ENCODE results near the gene FAM131C. TPM values are rescaled to one million over a fixed set of nuclear protein-coding genes. Genes with fewer than 3 reads are reported as not detected.
"Not testable (repeated sequence)": the region's sequence is repeated elsewhere in the genome, so short reads cannot be mapped to it uniquely, and the experiment has no call there.

The FAM131C gene
- total RNA-seq, 8 experiments from 2014 or later: 0.20 to 3.6 (median 1.1) TPM; not detected in 1

GRCh38 chr1:16048573-16049189 lies 24.8 kb downstream of the FAM131C start:
- H3K27ac ChIP-seq: peak overlapping the region in 1 of 2 donors; percentile 14

GRCh38 chr1:16047791-16048475 lies 25.5 kb downstream of the FAM131C start:
- 100% methylated on average over 2 to 3 of the region's 19 CpGs; no CpG with 5 or more reads in 8 of the 10 experiments for WGBS, 10 experiments
- in situ Hi-C loops (cut with MboI; ENCODE audit: low pct_unique_long_range_greater_than_20kb in 2 of 9, low sequenced_read_pairs in 9 of 9, unreplicated experiment in 9 of 9): no loop called here
- no peak for ATAC-seq (replicated peaks in 6 of 8)
- Histone ChIP-seq H3K4me3 (no peak overlapping the region), H3K27ac (no peak overlapping the region), H3K4me1 (replicated peaks in 1 of 2) (peaks cover 15 to 25% of the 10 kb centered on the region in 2 donors)

More at GRCh38 chr1:16048573-16049189, 24.8 kb downstream of the FAM131C start:
- peak; percentile 80 to 90 (median 86) for ATAC-seq (replicated peaks in 6 of 8)
- in situ Hi-C loops (cut with MboI; ENCODE audit: low pct_unique_long_range_greater_than_20kb in 2 of 9, low sequenced_read_pairs in 9 of 9, unreplicated experiment in 9 of 9): no loop called here
- peak overlapping the region; percentile 4 to 34 (median 27) for H3K4me3 ChIP-seq
- 10 to 40% methylated on average over 2 of the region's 25 CpGs; no CpG with 5 or more reads in 8 of the 10 experiments for WGBS, 10 experiments
- H3K4me1 ChIP-seq (replicated peaks in 1 of 2): peaks cover 9 to 22% of the 10 kb centered on the region in 2 donors

GRCh38 chr1:16046842-16047241 lies 26.6 kb downstream of the FAM131C start:
- Histone ChIP-seq H3K4me3 (no peak overlapping the region), H3K4me1 (replicated peaks in 1 of 2) (peaks cover 15 to 25% of the 10 kb centered on the region in 2 donors), H3K27ac (no peak overlapping the region)
- in situ Hi-C loops (cut with MboI; ENCODE audit: low pct_unique_long_range_greater_than_20kb in 2 of 9, low sequenced_read_pairs in 9 of 9, unreplicated experiment in 9 of 9): no loop called here
- no peak for ATAC-seq (replicated peaks in 6 of 8)
- 27 to 83% (median 71%) methylated on average over 3 to 7 of the region's 7 CpGs; no CpG with 5 or more reads in 5 of the 10 experiments for WGBS, 10 experiments

GRCh38 chr1:16043950-16044349 lies 29.5 kb downstream of the FAM131C start:
- H3K27ac ChIP-seq: no peak overlapping the region
- H3K4me3 ChIP-seq: no peak overlapping the region
- peak in 3 of 8 experiments; percentile 1 to 2 (median 1) for ATAC-seq (replicated peaks in 6 of 8)
- H3K4me1 ChIP-seq (replicated peaks in 1 of 2): peaks cover 12 to 18% of the 10 kb centered on the region in 2 donors
- in situ Hi-C loops (cut with MboI; ENCODE audit: low pct_unique_long_range_greater_than_20kb in 2 of 9, low sequenced_read_pairs in 9 of 9, unreplicated experiment in 9 of 9): no loop called here
- 100% methylated on average over 1 of the region's 5 CpGs; no CpG with 5 or more reads in 8 of the 10 experiments for WGBS, 10 experiments

- peak in 5 of 8 experiments; percentile 17 to 44 (median 35) for ATAC-seq (replicated peaks in 6 of 8)
- Histone ChIP-seq H3K4me3 (no peak within 1 kb of the TSS), H3K27ac (no peak within 1 kb of the TSS), H3K4me1 (replicated peaks in 1 of 2) (peaks cover 7 to 13% of the 10 kb centered on the region in 2 donors)
- WGBS, 10 experiments: 33 to 79% (median 75%) methylated on average over 1 to 2 of the region's 7 CpGs; no CpG with 5 or more reads in 7 of the 10 experiments
- in situ Hi-C loops (cut with MboI; ENCODE audit: low pct_unique_long_range_greater_than_20kb in 2 of 9, low sequenced_read_pairs in 9 of 9, unreplicated experiment in 9 of 9): no loop called here
Measured at GRCh38 chr1:16043521-16043920, 29.9 kb downstream of the FAM131C start, which contains the start of gene CLCNKB. Gene CLCNKB (plus strand): TSS chr1:16043782. CDS start chr1:16044493, 711 bp downstream.

GRCh38 chr1:16042654-16043053 lies 30.8 kb downstream of the FAM131C start:
- in situ Hi-C loops (cut with MboI; ENCODE audit: low pct_unique_long_range_greater_than_20kb in 2 of 9, low sequenced_read_pairs in 9 of 9, unreplicated experiment in 9 of 9); H3K27ac ChIP-seq; H3K4me3 ChIP-seq: not testable (repeated sequence)
- peaks cover 6 to 11% of the 10 kb centered on the region in 2 donors for H3K4me1 ChIP-seq (replicated peaks in 1 of 2)
- WGBS, 10 experiments: no CpG with 5 or more reads among the region's 9 CpGs
- peak in 1 of 8 experiments; percentile 20 for ATAC-seq (replicated peaks in 6 of 8)

- in situ Hi-C loops (cut with MboI; ENCODE audit: low pct_unique_long_range_greater_than_20kb in 2 of 9, low sequenced_read_pairs in 9 of 9, unreplicated experiment in 9 of 9): no loop called here
- peaks cover 6 to 11% of the 10 kb centered on the region in 2 donors for H3K4me1 ChIP-seq (replicated peaks in 1 of 2)
- WGBS, 10 experiments: 40 to 95% (median 57%) methylated on average over 1 to 4 of the region's 9 CpGs; no CpG with 5 or more reads in 7 of the 10 experiments
- peak in 1 of 8 experiments; percentile 45 for ATAC-seq (replicated peaks in 6 of 8)
- H3K27ac ChIP-seq: no peak overlapping the region
- no peak overlapping the region for H3K4me3 ChIP-seq
Measured at GRCh38 chr1:16042096-16042495, 31.4 kb downstream of the FAM131C start.

- ATAC-seq (replicated peaks in 6 of 8): no peak
- in situ Hi-C loops (cut with MboI; ENCODE audit: low pct_unique_long_range_greater_than_20kb in 2 of 9, low sequenced_read_pairs in 9 of 9, unreplicated experiment in 9 of 9): no loop called here
- no peak overlapping the region for H3K4me3 ChIP-seq
- H3K27ac ChIP-seq: no peak overlapping the region
- WGBS, 10 experiments: 0 to 80% (median 56%) methylated on average over 1 to 7 of the region's 8 CpGs; no CpG with 5 or more reads in 5 of the 10 experiments
- peaks cover 6 to 11% of the 10 kb centered on the region in 2 donors for H3K4me1 ChIP-seq (replicated peaks in 1 of 2)
Measured at GRCh38 chr1:16041200-16041599, 32.3 kb downstream of the FAM131C start.

GRCh38 chr1:16039871-16040270 lies 33.6 kb downstream of the FAM131C start:
- in situ Hi-C loops (cut with MboI; ENCODE audit: low pct_unique_long_range_greater_than_20kb in 2 of 9, low sequenced_read_pairs in 9 of 9, unreplicated experiment in 9 of 9); H3K27ac ChIP-seq; ATAC-seq (replicated peaks in 6 of 8); H3K4me3 ChIP-seq: not testable (repeated sequence)
- WGBS, 10 experiments: 70 to 83% methylated on average over 2 to 3 of the region's 8 CpGs; no CpG with 5 or more reads in 8 of the 10 experiments
- peaks cover 6 to 11% of the 10 kb centered on the region in 2 donors for H3K4me1 ChIP-seq (replicated peaks in 1 of 2)

- 80 to 89% (median 83%) methylated on average over 1 to 3 of the region's 4 CpGs; no CpG with 5 or more reads in 7 of the 10 experiments for WGBS, 10 experiments
- H3K4me1 ChIP-seq (replicated peaks in 1 of 2): peaks cover 3 to 5% of the 10 kb centered on the region in 2 donors
- no peak overlapping the region for H3K27ac ChIP-seq
- in situ Hi-C loops (cut with MboI; ENCODE audit: low pct_unique_long_range_greater_than_20kb in 2 of 9, low sequenced_read_pairs in 9 of 9, unreplicated experiment in 9 of 9): no loop called here
- peak in 3 of 8 experiments; percentile 29 to 52 (median 50) for ATAC-seq (replicated peaks in 6 of 8)
- no peak overlapping the region for H3K4me3 ChIP-seq
Measured at GRCh38 chr1:16038620-16038912, 34.9 kb downstream of the FAM131C start.

- in situ Hi-C loops (cut with MboI; ENCODE audit: low pct_unique_long_range_greater_than_20kb in 2 of 9, low sequenced_read_pairs in 9 of 9, unreplicated experiment in 9 of 9); H3K4me3 ChIP-seq; H3K4me1 ChIP-seq (replicated peaks in 1 of 2); ATAC-seq (replicated peaks in 6 of 8); H3K27ac ChIP-seq: not testable (repeated sequence)
- WGBS, 10 experiments: no CpG with 5 or more reads among the region's 11 CpGs
Measured at GRCh38 chr1:16036461-16036860, 37.0 kb downstream of the FAM131C start.

GRCh38 chr1:16033103-16033632 lies 40.3 kb downstream of the FAM131C start:
- ATAC-seq (replicated peaks in 6 of 8); H3K4me3 ChIP-seq; in situ Hi-C loops (cut with MboI; ENCODE audit: low pct_unique_long_range_greater_than_20kb in 2 of 9, low sequenced_read_pairs in 9 of 9, unreplicated experiment in 9 of 9); H3K4me1 ChIP-seq (replicated peaks in 1 of 2); H3K27ac ChIP-seq: not testable (repeated sequence)
- 54% methylated on average over 5 of the region's 7 CpGs; no CpG with 5 or more reads in 9 of the 10 experiments for WGBS, 10 experiments

Measured in motor neuron (in vitro differentiated cells).